AG04450 (cell line): ENCODE measurements around the gene TICRR. TPM values are rescaled to one million over a fixed set of nuclear protein-coding genes. Genes with fewer than 3 reads are reported as not detected.

Source experiments
- CTCF ChIA-PET: fragments of 300-600, 350-600 bp; formaldehyde crosslinking; extraction: SDS; loops from one replicate; lab custom pipeline; 2022; ENCODE audit warnings: antibody characterized with exemption, inconsistent platforms; lab: Charles Lee
- POLR2A ChIA-PET: fragments of 350-600 bp; formaldehyde crosslinking; extraction: SDS; loops from one replicate; lab custom pipeline; 2021; ENCODE audit warnings: antibody characterized with exemption, inconsistent platforms; lab: Yijun Ruan, JAX
- DNase-seq: peaks from one replicate; pipeline ENCODE4 v3.0.0-alpha.2; 2011; ENCODE audit warnings: low read depth, low spot score
- H3K27ac ChIP-seq: one replicate; pipeline ENCODE4 v1.5.1; 2012; ENCODE audit warnings: low read depth, low read length, control low read depth
- H3K27me3 ChIP-seq: one replicate; pipeline ENCODE4 v1.6.0; 2012; ENCODE audit warnings: low read length; ENCODE audit not compliant: control insufficient read depth, insufficient read depth
- H3K4me3 ChIP-seq: 2 replicates; pipeline ENCODE4 v1.5.1; 2011; ENCODE audit warnings: mild to moderate bottlenecking, low read depth, low read length, control low read depth
- H3K9me3 ChIP-seq: 2 replicates; pipeline ENCODE4 v1.5.1; 2012; ENCODE audit warnings: low read length; ENCODE audit not compliant: control insufficient read depth, insufficient read depth
- CTCF ChIP-seq: IDR thresholded peaks from 2 replicates; pipeline ENCODE4 v1.5.1; 2011; ENCODE audit warnings: low read depth, low read length, control low read depth, inconsistent platforms
- polyA plus RNA-seq: library from polyadenylated mRNA; depleted of rRNA; stranded (reverse); fragments of >200 nt; gene quantifications from 2 replicates; pipeline ENCODE4 v1.2.3, GENCODE V29; 2011

The TICRR gene
- polyA plus RNA-seq, 1 experiment, result 1.3 TPM

GRCh38 chr15:89668171-89668570 lies 92.9 kb downstream of the TICRR start:
- CTCF ChIA-PET, result interaction anchor here (0.7 kb wide), 1 partner anchor 220 kb away, joined by 3 read pairs; no protein-coding TSS in a partner anchor
- Histone ChIP-seq H3K4me3 (no peak overlapping the region), H3K27ac (no peak overlapping the region), H3K27me3 (peaks cover 3% of the 10 kb centered on the region), H3K9me3 (no peaks in the 10 kb centered on the region; the same call in 1 of the 2 replicates)
- DNase-seq, result no peak
- POLR2A ChIA-PET, result no interaction called here
- TF ChIP-seq CTCF, result no peak

GRCh38 chr15:89669309-89669865 lies 94.1 kb downstream of the TICRR start:
- no peak for DNase-seq
- Histone ChIP-seq H3K27ac (no peak overlapping the region), H3K9me3 (no peaks in the 10 kb centered on the region; the same call in 1 of the 2 replicates), H3K27me3 (peaks cover 3% of the 10 kb centered on the region), H3K4me3 (no peak overlapping the region)
- TF ChIP-seq CTCF, result no peak
- CTCF ChIA-PET, result no interaction called here
- POLR2A ChIA-PET, result no interaction called here

DNA sequence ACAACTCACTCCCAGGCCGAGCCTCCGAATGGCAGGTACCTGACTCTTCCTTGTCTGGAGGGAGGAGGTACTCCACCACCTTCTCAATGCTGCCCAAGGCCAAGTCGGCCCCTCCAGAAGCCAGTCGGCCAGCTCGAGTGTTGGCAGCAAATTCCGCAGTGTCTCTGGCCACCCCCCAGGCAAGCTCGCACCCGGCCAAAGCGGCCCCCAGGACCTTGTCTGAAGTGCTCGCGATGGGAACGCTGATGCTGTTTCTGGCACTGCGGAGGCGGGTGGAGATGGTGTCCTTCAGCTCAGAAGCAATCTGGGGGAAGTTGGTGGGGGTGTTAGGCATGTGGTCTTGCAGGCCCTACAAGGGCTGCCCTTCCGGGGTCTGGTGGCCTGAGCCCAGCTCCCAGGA lies 94.7 kb downstream of the TICRR start:
- Histone ChIP-seq H3K27ac (no peak overlapping the region), H3K4me3 (no peak overlapping the region), H3K27me3 (peaks cover 5% of the 10 kb centered on the region), H3K9me3 (no peaks in the 10 kb centered on the region; the same call in 1 of the 2 replicates)
- ChIA-PET CTCF (no interaction called here), POLR2A (no interaction called here)
- no peak for DNase-seq
- no peak for TF ChIP-seq CTCF

- no peak overlapping the region for H3K4me3 ChIP-seq
- no peaks in the 10 kb centered on the region; the same call in 1 of the 2 replicates for H3K9me3 ChIP-seq
- peaks cover 5% of the 10 kb centered on the region for H3K27me3 ChIP-seq
- H3K27ac ChIP-seq, result no peak overlapping the region
- ChIA-PET POLR2A (no interaction called here), CTCF (no interaction called here)
- TF ChIP-seq CTCF, result no peak
- no peak for DNase-seq
Observed at GRCh38 chr15:89670971-89671560, 95.8 kb downstream of the TICRR start.

DNA sequence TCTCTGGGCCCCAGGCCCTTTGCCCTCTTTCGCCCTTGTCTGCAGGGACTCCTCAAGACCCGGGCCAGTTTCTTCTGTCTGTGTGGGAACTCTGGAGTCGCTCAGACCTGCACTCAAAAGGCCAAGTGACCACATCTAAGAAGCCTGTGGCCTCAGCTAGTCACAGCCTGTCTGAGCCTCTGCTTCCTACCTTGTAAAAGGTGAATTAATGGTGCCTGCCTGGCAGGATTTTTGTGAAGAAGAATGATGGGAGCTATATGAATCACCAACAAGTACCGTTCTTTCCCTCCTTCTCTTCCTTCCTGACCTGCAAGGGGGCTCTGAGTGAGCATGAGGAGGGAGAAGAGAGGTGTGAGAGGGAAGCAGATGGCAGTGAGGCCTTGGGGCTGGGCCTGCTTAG lies 96.4 kb downstream of the TICRR start:
- Histone ChIP-seq H3K27me3 (peaks cover 5% of the 10 kb centered on the region), H3K27ac (no peak overlapping the region), H3K9me3 (no peaks in the 10 kb centered on the region; the same call in 1 of the 2 replicates), H3K4me3 (no peak overlapping the region)
- no peak for DNase-seq
- no peak for TF ChIP-seq CTCF
- CTCF ChIA-PET, result interaction anchor here (1.0 kb wide), 1 partner anchor 13 kb away, joined by 3 read pairs; no protein-coding TSS in a partner anchor
- POLR2A ChIA-PET, result no interaction called here
